GM19240 (cell line): ENCODE data around the gene SLC2A3.
"Not testable (repeated sequence)": the region's sequence is repeated elsewhere in the genome, so short reads cannot be mapped to it uniquely, and the experiment has no call there.

ENCODE experiments used
- DNase-seq: peaks from one replicate; pipeline ENCODE4 v3.0.0; 2011; ENCODE audit warnings: low spot score; ENCODE audit not compliant: insufficient read length

Gene SLC2A3

DNA sequence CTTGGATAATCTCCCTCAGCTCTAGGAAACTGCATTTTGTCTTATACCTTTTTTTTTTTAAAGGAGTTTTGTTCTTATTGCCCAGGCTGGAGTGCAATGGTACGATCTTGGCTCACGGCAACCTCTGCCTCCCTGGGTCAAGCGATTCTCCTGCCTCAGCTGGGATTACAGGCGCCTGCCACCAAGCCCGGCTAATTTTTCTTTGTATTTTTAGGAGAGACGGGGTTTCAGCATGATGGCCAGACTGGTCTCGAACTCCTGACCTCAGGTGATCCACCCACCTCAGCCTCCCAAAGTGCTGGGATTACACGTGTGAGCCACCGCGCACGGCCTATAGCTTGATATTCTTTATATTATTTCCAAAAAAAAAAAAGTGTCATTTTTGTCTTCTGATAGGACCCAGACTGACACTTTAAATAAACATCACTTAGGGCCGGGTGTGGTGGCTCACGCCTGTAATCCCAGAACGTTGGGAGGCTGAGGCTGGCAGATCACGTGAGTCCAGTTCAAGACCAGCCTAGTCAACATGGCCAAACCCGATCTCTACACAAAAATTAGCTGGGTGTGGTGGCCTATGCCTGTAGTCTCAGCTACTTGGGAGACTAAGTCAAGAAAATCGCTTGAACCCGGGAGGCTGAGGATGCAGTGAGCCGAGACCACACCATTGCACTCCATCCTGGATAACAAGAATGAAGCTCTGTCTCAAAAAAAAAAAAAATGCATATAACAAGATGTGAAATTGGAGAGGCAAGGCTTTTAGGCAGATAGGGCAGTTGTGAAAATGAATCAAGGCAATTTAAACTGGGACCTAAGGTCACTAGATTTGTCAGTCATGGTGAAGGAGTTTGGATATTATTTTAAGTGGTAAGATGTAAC is 18.4 kb downstream of the SLC2A3 start:
- DNase-seq = no peak

- DNase-seq = no peak
Measured at GRCh38 chr12:7916936-7917335, 19.1 kb downstream of the SLC2A3 start.

GRCh38 chr12:7915661-7916403 is 20.2 kb downstream of the SLC2A3 start:
- DNase-seq = no peak

DNA sequence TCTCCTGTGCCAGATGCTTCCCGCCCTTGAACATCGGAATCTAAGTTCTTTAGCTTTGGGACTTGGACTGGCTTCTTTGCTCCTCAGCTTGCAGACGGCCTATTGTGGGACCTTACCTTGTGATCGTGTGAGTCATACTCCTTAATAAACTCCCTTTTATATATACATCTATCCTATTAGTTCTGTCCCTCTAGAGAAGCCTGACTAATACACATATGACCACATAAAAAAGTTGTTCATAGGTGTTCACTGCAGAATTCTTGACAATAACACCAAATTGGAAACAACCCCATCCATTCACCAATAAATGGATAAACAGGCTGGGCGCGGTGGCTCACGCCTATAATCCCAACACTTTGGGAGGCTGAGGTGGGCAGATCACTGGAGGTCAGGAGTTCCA is 25.9 kb downstream of the SLC2A3 start:
- DNase-seq = not testable (repeated sequence)

GRCh38 chr12:7907009-7907408 is 29.0 kb downstream of the SLC2A3 start:
- no peak for DNase-seq

DNA sequence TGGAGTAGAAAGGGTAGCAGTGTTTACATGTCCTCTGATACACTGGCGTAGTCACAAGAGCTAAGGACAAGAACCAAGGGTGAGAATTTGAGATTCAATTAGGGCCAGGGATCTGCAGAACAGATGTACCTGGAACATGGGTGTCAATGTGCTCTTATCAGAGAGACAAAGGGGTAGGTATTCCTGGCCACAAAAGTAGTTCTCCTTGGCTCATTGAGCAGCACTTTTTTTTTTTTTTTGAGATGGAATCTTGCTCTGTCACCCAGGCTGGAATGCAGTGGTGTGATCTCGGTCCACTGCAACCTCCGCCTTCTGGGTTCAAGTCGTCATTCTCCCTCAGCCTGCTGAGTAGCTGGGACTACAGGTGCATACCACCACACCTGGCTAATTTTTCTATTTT is 29.7 kb downstream of the SLC2A3 start:
- not testable (repeated sequence) for DNase-seq

- not testable (repeated sequence) for DNase-seq
Measured at GRCh38 chr12:7905600-7906125, 30.3 kb downstream of the SLC2A3 start.

- no peak for DNase-seq
Measured at GRCh38 chr12:7905071-7905470, 30.9 kb downstream of the SLC2A3 start.

- DNase-seq = not testable (repeated sequence)
Measured at GRCh38 chr12:7902416-7902815, 33.6 kb downstream of the SLC2A3 start.

DNA sequence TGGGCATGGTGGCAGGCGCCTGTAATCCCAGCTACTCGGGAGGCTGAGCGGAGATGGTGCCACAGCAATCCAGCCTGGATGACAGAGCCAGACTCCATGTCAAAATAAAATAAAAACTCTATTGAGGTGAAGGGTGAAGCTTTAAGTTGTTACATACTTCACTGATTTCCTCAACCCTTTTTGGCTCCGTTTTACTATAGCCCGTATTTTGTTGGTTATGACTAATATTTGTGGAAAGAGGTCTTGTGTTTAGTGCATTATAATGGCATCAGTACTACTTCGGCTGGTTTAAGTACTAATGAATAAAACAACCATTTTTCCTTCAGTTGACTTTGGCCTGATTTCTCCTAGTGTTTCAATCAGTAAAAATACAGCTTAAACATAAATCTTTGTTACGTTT is 36.2 kb downstream of the SLC2A3 start:
- DNase-seq = no peak

GRCh38 chr12:7896726-7897125 is 39.3 kb downstream of the SLC2A3 start:
- DNase-seq = not testable (repeated sequence)

- DNase-seq = no peak
Measured at GRCh38 chr12:7892186-7892980, 43.6 kb downstream of the SLC2A3 start.

- DNase-seq = no peak
Measured at GRCh38 chr12:7884689-7885088, 51.3 kb downstream of the SLC2A3 start.

DNA sequence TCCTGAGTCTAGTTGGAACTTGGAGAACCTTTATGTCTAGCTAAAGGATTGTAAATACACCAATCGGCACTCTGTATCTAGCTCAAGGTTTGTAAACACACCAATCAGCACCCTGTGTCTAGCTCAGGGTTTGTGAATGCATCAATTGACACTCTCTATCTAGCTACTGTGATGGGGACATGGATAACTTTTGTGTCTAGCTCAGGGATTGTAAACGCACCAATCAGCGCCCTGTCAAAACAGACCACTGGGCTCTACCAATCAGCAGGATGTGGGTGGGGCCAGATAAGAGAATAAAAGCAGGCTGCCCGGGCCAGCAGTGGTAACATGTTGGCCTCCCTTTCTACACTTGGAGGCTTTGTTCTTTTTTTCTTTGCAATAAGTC is 54.3 kb downstream of the SLC2A3 start:
- DNase-seq = not testable (repeated sequence)

DNA sequence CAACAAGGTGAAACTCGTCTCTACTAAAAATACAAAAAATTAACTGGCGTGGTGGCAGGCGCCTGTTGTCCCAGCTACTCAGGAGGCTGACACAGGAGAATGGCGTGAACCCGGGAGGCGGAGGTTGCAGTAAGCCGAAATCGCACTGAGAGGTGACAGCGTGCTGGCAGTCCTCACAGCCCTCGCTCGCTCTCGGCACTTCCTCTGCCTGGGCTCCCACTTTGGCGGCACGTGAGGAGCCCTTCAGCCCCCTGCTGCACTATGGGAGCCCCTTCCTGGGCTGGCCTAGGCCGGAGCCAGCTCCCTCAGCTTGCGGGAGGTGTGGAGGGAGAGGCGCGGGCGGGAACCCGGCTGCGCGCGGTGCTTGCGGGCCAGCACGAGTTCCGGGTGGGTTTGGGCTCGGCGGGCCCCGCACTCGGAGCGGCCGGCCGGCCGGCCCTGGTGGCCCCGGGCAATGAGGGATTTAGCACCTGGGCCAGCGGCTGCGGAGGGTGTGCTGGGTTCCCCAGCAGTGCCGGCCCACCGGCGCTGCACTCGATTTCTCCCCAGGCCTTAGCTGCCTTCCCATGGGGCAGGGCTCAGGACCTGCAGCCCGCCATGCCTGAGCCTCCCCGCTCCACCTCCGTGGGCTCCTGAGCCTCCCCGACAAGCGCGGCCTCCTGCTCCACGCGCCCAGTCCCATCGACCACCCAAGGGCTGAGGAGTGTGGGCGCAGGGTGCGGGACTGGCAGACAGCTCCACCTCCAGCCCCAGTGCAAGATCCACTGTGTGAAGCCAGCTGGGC is 54.8 kb downstream of the SLC2A3 start:
- DNase-seq = not testable (repeated sequence)

- DNase-seq = no peak
Measured at GRCh38 chr12:7879246-7879645, 56.7 kb downstream of the SLC2A3 start.

DNA sequence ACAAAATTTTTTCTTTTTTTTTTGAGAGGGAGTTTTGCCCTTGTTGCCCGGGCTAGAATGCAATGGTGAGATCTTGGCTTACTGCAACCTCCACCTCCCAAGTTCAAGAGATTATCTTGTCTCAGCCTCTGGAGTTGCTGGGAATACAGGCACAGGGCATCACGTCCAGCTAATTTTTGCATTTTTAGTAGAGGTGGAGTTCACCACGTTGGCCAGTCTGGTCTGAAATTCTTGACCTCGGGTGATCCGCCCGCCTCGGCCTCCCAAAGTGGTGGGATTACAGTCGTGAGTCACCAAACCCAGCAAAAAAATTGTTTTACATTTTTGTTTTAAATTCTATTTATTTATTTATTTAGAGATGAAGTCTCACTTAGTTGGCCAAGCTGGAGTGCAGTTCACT is 58.6 kb downstream of the SLC2A3 start:
- no peak for DNase-seq

DNA sequence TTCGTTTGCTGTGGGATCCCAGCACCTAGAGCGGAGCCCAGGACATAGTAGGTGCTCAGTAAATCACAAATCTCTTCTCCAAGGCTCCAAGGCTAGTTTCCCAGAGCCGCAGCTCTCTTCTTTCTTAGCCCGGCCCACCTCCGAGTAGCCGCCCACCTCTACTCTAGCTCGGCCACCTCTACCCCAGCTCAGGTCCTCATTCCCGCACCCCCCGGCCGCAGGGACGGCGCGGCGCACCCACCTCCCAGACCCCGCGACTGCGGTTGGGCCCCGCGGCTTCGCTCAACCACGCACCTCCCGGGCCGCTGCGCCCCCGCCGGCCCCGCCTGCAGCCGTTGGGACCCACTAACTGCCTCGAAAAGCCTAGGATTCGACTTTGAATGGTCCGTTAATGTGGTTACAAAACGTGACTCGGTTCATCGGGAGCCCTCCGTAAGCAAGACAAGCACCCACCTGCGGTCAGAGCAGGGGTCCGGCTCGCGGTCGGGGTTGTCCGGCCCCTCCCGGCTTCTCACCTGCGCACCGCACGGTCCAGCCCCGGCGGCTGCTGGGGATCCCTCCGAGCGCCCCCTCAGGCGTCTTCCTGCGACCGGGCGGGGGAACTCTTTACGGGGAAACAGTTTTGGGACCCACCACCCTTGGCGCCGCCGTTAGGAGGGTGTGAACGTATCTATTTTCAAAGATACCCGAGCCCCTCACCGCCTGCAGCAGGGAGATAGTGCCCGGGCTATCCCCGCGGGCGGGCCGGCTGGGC is 63.2 kb downstream of the SLC2A3 start, which contains the start of gene SLC2A14:
SLC2A14 (minus strand) TSS at position 350 of the 754 bp plus-strand sequence. CDS start 3,035 bp downstream, outside the sequence.
- no peak for DNase-seq

- no peak for DNase-seq
Measured at GRCh38 chr12:7870335-7870734, 65.7 kb downstream of the SLC2A3 start.
